KOPT-K1 (cell line): ENCODE data around the gene IGSF9.

Experiments
- H3K27ac ChIP-seq: fragments of 200-600 bp; sonication (generic); 2 replicates; pipeline ENCODE4 v1.5.1; 2016; ENCODE audit warnings: antibody characterized with exemption, mild to moderate bottlenecking, low read depth, low read length; ENCODE audit not compliant: poor library complexity, severe bottlenecking
- H3K36me3 ChIP-seq: fragments of 200-600 bp; sonication (generic); 2 replicates; pipeline ENCODE4 v1.5.1; 2017; ENCODE audit warnings: antibody characterized with exemption, mild to moderate bottlenecking, low read length, moderate library complexity; ENCODE audit not compliant: insufficient read depth
- H3K9me3 ChIP-seq: fragments of 200-600 bp; sonication (generic); 2 replicates; pipeline ENCODE4 v1.5.1; 2017; ENCODE audit warnings: antibody characterized with exemption, low read length, mild to moderate bottlenecking; ENCODE audit not compliant: insufficient read depth, poor library complexity, severe bottlenecking

Gene IGSF9

DNA sequence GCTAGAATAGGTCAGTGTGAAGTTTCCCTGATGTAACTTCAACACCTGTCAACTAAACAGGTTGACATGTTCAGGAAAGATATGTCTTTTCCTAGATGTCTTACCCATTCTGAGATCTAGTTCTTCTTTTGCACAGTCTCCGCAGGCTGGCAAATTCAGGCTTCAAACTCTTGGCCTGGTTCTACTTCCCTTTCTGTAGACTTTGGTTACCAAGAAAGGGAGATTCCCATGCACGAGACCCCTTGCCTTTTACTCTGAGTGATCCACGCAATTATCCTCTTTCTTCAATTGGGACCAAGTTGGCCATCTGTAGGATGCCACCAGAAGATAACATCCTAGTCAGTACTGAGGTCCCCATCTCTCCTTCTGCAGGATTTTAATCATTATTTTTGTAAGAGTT is 47.5 kb downstream of the IGSF9 start:
- H3K36me3 ChIP-seq: no peaks in the 10 kb centered on the region
- no peak overlapping the region for H3K27ac ChIP-seq
- no peaks in the 10 kb centered on the region for H3K9me3 ChIP-seq

DNA sequence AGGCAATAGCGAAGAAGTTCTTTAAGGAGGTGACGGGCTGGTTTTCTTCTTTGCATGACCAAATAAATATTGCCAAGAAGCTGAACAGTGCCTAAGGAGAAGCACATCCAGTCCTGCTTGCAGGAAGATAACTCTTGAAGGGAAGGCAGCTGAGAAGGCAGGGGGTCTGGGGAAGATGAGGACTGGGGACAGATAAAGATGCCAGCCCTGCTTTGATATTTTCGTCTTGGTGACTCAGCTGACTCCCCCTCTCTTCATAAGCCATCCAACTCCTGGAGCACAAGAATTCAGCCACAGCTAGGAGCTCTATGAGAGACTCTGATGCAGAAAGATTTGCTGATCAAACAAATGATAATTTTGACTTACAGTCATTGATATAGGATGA is 48.9 kb downstream of the IGSF9 start:
- Histone ChIP-seq H3K9me3 (no peaks in the 10 kb centered on the region), H3K36me3 (no peaks in the 10 kb centered on the region), H3K27ac (no peak overlapping the region)

- Histone ChIP-seq H3K27ac (no peak overlapping the region), H3K9me3 (no peaks in the 10 kb centered on the region), H3K36me3 (no peaks in the 10 kb centered on the region)
Measured at GRCh38 chr1:159895836-159896545, 49.4 kb downstream of the IGSF9 start.

DNA sequence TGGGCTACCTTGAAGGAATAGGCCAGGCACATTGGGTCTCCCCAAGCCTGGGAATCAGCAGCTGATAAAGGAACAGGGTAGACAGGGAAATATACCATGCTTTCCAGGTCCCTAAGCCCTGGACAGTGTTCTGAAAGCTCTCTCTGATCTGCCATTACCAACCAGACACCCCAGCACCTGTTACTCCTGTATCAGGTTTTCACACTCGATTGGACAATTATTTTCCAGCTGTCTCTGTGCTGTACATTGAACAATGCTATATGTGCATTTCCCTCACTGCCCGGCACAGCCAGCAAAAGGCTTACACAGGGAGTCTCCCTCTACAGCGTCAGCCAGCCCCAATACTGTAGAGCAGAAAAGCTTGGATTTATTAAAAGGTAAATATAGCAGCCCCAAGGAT is 50.1 kb downstream of the IGSF9 start:
- no peak overlapping the region for H3K27ac ChIP-seq
- no peaks in the 10 kb centered on the region for H3K9me3 ChIP-seq
- H3K36me3 ChIP-seq: no peaks in the 10 kb centered on the region

GRCh38 chr1:159892944-159893343 is 52.5 kb downstream of the IGSF9 start:
- Histone ChIP-seq H3K9me3 (no peaks in the 10 kb centered on the region), H3K36me3 (no peaks in the 10 kb centered on the region), H3K27ac (no peak overlapping the region)

- Histone ChIP-seq H3K9me3 (no peaks in the 10 kb centered on the region), H3K36me3 (no peaks in the 10 kb centered on the region), H3K27ac (no peak overlapping the region)
Measured at GRCh38 chr1:159891275-159892157, 53.9 kb downstream of the IGSF9 start.

DNA sequence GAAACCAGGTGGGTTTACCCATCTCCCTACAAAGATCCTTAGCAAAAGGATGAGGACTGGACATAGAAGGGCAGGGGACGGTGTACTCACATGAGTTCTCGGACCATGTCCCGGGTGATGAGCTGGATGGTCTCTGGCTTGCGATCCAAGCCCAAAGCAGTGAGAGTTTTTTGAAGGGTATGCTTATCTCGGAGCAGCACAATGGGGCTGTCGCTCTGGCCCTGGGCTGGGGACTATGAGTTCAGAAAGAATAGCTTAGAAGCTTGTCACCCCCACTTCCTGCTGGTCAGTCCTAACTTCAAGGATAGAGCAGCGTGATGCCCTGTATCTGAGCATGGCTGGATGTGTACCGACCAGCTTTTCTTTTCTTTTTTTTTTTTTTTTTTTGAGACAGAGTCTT is 55.0 kb downstream of the IGSF9 start:
- Histone ChIP-seq H3K36me3 (no peaks in the 10 kb centered on the region), H3K9me3 (no peaks in the 10 kb centered on the region), H3K27ac (no peak overlapping the region)

GRCh38 chr1:159889821-159890252 is 55.6 kb downstream of the IGSF9 start:
- Histone ChIP-seq H3K36me3 (no peaks in the 10 kb centered on the region), H3K27ac (no peak overlapping the region), H3K9me3 (no peaks in the 10 kb centered on the region)

- Histone ChIP-seq H3K27ac (no peak overlapping the region), H3K36me3 (no peaks in the 10 kb centered on the region), H3K9me3 (no peaks in the 10 kb centered on the region)
Measured at GRCh38 chr1:159889202-159889601, 56.2 kb downstream of the IGSF9 start.

DNA sequence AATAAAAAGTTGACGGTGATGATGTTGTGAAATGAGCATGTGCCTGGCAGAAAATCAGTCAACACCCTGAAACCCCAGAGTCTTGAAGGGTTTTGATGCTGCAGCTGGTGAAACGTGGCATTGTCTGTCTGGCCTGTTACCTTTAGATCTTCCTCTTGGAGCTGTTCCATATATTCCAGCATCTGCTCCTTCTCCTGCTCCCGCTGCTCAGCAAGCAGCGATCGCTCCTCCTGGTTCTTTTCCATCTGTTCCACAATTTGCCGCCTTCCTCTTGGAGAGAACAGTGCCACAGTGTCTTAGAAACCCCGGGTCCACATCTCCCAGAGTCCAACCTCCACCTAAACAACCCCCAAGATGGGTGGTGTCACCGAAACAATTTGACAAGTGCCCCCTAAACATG is 61.1 kb downstream of the IGSF9 start:
- Histone ChIP-seq H3K9me3 (no peaks in the 10 kb centered on the region), H3K36me3 (no peaks in the 10 kb centered on the region)

DNA sequence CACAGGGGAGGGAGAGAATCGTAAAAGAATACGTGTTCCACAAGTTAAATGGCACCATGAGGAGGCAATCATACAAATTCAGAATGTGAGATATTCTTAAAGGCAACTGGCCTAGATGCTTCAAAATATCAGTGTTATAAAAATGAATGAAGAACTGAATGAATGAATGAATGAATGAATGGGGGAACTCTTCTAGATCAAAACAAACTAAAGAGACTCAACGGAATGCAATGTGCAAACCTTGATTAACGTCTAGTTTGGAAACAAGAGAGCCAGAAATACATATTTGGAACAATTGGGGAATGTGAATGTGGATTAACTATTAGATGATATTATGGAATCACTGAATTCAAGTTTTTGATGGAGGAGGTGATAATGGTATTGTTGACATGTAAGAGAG is 62.3 kb downstream of the IGSF9 start:
- Histone ChIP-seq H3K27ac (no peak overlapping the region), H3K36me3 (no peaks in the 10 kb centered on the region), H3K9me3 (no peaks in the 10 kb centered on the region)

More for the DNA sequence above, 61.1 kb downstream of the IGSF9 start:
- no peak overlapping the region for H3K27ac ChIP-seq

DNA sequence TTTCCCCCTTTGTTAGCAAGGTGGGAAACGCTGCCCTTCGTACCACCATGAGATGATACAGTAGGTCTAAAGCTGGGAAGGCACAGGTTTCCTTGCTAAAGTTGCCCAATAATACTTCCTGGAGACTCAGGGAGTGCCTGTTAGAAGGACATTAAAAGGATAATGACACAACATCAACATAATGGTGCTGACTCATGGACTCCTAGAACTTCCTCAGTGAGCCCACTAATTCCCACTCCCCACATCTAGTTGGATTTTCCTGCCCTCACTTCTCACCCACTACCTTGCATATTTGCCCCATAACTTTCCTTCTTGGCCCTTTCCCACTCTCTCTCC is 62.9 kb downstream of the IGSF9 start:
- H3K9me3 ChIP-seq: no peaks in the 10 kb centered on the region
- no peak overlapping the region for H3K27ac ChIP-seq
- no peaks in the 10 kb centered on the region for H3K36me3 ChIP-seq

DNA sequence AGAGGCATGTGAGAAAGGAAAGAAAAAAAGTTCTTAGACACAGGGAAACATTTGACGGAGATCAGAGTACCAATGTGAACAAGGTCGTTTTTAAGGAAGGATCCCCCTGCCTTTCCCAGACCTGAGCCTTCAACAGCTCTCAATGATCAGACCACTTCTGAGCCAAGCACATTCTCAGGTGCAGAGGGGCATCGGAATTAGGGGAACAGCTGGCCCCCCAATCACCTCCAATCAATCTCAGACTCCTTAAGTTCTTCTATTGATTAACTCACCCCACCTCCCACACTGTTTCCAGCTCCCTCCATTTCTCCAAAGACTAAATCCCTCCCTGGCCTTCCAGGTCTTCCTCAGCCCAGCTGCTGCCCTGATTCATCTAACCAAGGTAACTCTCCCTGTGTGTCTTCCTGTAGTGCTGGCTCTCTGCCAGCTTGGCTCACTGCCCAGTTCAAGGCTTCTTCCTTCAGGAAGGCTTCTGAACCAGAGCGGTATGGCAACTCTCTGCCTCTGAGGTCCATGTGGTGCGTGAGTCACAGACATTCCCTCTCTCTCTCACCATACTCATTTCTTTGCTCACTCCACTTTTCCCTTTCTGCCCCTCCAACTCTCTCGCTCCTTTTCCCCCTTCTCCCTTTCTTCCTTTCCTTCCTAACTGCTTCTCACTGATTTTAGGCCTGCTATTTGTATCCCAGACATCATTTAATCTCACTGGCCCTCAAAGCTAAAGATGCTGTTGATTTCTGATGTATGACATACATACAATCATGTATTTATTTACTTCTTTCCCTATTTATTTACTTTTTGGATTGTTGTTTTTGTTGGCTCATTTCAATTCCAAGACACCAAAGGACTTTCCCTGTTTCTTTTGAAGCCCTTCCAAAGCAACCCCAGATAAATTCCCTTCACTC is 63.5 kb downstream of the IGSF9 start:
- Histone ChIP-seq H3K27ac (no peak overlapping the region), H3K36me3 (no peaks in the 10 kb centered on the region), H3K9me3 (no peaks in the 10 kb centered on the region)

DNA sequence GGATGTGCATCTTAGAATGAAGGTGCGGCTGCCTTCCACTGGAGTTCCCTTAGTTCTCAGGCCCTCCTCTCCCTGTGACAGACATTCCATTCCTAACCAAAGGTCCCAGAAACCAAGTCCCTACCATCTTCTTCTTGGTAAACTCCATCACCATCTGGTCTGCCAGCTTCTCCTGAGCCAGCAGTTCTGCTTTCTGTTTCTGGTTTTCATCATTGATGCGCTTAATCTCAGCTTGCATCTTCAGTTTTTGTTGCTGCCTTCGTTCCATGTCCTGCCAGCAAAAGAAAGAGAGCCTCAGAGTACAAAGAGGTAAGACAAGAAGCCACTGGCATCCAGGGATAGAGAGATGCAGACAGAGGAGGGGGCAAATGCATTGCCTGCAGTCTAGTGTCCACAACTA is 65.0 kb downstream of the IGSF9 start:
- Histone ChIP-seq H3K9me3 (no peaks in the 10 kb centered on the region), H3K36me3 (no peaks in the 10 kb centered on the region), H3K27ac (no peak overlapping the region)

- Histone ChIP-seq H3K27ac (no peak overlapping the region), H3K9me3 (no peaks in the 10 kb centered on the region), H3K36me3 (no peaks in the 10 kb centered on the region)
Measured at GRCh38 chr1:159879977-159880376, 65.4 kb downstream of the IGSF9 start.
